Loucy (cell line): ENCODE measurements around the gene ARID3B.

Source experiments
- H2AFZ ChIP-seq: fragments of 200-600 bp; sonication (generic); 2 replicates; pipeline ENCODE4 v1.6.0; 2016; ENCODE audit warnings: antibody characterized with exemption, mild to moderate bottlenecking, low read length, moderate library complexity
- H3F3A ChIP-seq: fragments of 200-600 bp; 2 replicates; pipeline ENCODE4 v1.6.0; 2016; ENCODE audit warnings: antibody characterized with exemption, low read depth, mild to moderate bottlenecking
- H3K27me3 ChIP-seq: fragments of 200-600 bp; sonication (generic); 2 replicates; pipeline ENCODE4 v1.6.1; 2014; ENCODE audit warnings: low read length, mild to moderate bottlenecking; ENCODE audit not compliant: insufficient read depth, poor library complexity, severe bottlenecking
- H3K36me3 ChIP-seq: fragments of 200-600 bp; sonication (generic); 2 replicates; pipeline ENCODE4 v1.6.1; 2016; ENCODE audit warnings: low read length; ENCODE audit not compliant: insufficient read depth
- H3K4me1 ChIP-seq: fragments of 200-600 bp; sonication (generic); 2 replicates; pipeline ENCODE4 v1.5.1; 2014; ENCODE audit warnings: low read length, mild to moderate bottlenecking; ENCODE audit not compliant: insufficient read depth, poor library complexity, severe bottlenecking
- H3K4me2 ChIP-seq: fragments of 200-600 bp; sonication (generic); 2 replicates; pipeline ENCODE4 v1.6.0; 2014; ENCODE audit warnings: antibody characterized with exemption, low read length, low read depth, mild to moderate bottlenecking; ENCODE audit not compliant: poor library complexity, severe bottlenecking
- H3K4me3 ChIP-seq: fragments of 200-600 bp; sonication (generic); 2 replicates; pipeline ENCODE4 v1.5.1; 2014; ENCODE audit warnings: low read length, mild to moderate bottlenecking, mixed read lengths; ENCODE audit not compliant: poor library complexity, severe bottlenecking
- H3K79me2 ChIP-seq: fragments of 200-600 bp; sonication (generic); 2 replicates; pipeline ENCODE4 v1.6.1; 2014; ENCODE audit warnings: low read length; ENCODE audit not compliant: insufficient read depth
- H3K9ac ChIP-seq: fragments of 200-600 bp; sonication (generic); 2 replicates; pipeline ENCODE4 v1.6.0; 2014; ENCODE audit warnings: mild to moderate bottlenecking, low read depth, low read length, moderate library complexity; ENCODE audit not compliant: poor library complexity, severe bottlenecking
- H3K9me2 ChIP-seq: fragments of 200-600 bp; sonication (generic); replicated peaks from 2 replicates; pipeline ENCODE4 v1.6.1; 2016; ENCODE audit warnings: low read depth, low read length, mixed read lengths
- H3K9me3 ChIP-seq: fragments of 200-600 bp; sonication (generic); 2 replicates; pipeline ENCODE4 v1.6.1; 2014; ENCODE audit warnings: mild to moderate bottlenecking, antibody characterized with exemption, low read length, low read depth; ENCODE audit not compliant: insufficient read depth
- H4K20me1 ChIP-seq: fragments of 200-600 bp; sonication (generic); 2 replicates; pipeline ENCODE4 v1.6.0; 2014; ENCODE audit warnings: antibody characterized with exemption, low read length, mild to moderate bottlenecking; ENCODE audit not compliant: insufficient read depth, poor library complexity, severe bottlenecking
- EZH2phosphoT487 ChIP-seq: fragments of 200-600 bp; IDR thresholded peaks from 2 replicates; pipeline ENCODE4 v1.6.1; 2018; ENCODE audit warnings: antibody characterized with exemption, mild to moderate bottlenecking, moderate library complexity, borderline replicate concordance
- TF ChIP-seq, protein P1 (sequence below): fragments of 200-600 bp; sonication (generic); conservative IDR thresholded peaks from 2 replicates; pipeline ENCODE4 v1.5.1; 2014; ENCODE audit warnings: mild to moderate bottlenecking, antibody characterized with exemption, low read length

ARID3B gene

DNA sequence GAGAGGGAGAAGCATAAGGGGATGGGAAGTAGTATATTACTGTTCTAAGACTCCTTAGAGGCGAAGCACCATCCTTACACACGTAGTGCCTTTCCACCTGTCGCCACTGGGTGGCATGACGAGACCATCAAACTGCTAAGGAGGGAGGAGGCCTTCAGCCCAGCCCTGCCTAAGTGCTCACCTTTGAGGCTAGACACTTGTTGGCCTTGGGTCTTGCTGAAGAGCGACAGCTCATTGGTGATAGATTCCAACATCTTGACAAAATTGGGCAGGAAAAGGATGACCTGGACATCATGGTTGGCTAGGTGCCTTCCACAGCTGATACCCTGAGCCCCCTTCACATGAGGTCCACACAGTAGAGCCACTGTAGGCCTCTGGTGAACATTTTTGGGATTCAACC lies 94.2 kb downstream of the ARID3B start:
- H3F3A ChIP-seq, result no peaks in the 10 kb centered on the region
- H3K9me3 ChIP-seq, result no peaks in the 10 kb centered on the region
- no peaks in the 10 kb centered on the region for H3K4me1 ChIP-seq
- no peak overlapping the region for H2AFZ ChIP-seq
- H3K27me3 ChIP-seq, result no peaks in the 10 kb centered on the region
- no peak overlapping the region for H3K4me2 ChIP-seq
- H3K9me2 ChIP-seq, result no peaks in the 10 kb centered on the region
- TF ChIP-seq EZH2phosphoT487, result no peak
- TF ChIP-seq, protein P1, sequence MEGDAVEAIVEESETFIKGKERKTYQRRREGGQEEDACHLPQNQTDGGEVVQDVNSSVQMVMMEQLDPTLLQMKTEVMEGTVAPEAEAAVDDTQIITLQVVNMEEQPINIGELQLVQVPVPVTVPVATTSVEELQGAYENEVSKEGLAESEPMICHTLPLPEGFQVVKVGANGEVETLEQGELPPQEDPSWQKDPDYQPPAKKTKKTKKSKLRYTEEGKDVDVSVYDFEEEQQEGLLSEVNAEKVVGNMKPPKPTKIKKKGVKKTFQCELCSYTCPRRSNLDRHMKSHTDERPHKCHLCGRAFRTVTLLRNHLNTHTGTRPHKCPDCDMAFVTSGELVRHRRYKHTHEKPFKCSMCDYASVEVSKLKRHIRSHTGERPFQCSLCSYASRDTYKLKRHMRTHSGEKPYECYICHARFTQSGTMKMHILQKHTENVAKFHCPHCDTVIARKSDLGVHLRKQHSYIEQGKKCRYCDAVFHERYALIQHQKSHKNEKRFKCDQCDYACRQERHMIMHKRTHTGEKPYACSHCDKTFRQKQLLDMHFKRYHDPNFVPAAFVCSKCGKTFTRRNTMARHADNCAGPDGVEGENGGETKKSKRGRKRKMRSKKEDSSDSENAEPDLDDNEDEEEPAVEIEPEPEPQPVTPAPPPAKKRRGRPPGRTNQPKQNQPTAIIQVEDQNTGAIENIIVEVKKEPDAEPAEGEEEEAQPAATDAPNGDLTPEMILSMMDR, result peak; percentile 94
- H3K36me3 ChIP-seq, result peaks cover 93% of the 10 kb centered on the region; the same call in 1 of the 2 replicates
- H3K4me3 ChIP-seq, result no peak overlapping the region
- H3K9ac ChIP-seq, result no peak overlapping the region
- no peaks in the 10 kb centered on the region for H3K79me2 ChIP-seq
- no peaks in the 10 kb centered on the region for H4K20me1 ChIP-seq

DNA sequence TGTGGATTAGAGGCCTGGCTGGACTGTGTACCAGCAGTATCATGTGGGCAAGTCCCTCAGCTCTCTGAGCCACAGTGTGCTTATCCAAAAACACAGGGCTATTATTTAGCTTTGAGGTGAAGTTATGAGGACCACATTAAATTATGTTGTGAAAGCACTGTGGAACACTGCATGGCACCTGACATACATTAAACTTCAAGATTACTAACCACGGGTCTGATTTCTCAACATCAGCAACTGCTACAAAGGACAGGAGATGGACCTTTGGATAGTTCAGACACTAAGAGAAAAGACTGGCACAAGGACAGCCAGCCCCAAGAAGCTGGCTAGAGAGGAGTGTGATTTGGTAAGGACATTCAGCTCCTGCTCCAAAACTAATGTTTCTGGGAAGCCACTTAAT lies 96.0 kb downstream of the ARID3B start:
- Histone ChIP-seq H3K4me2 (no peak overlapping the region), H4K20me1 (no peaks in the 10 kb centered on the region), H3K4me3 (no peak overlapping the region), H3K9me2 (no peaks in the 10 kb centered on the region), H3F3A (no peaks in the 10 kb centered on the region), H3K9ac (no peak overlapping the region), H3K9me3 (no peaks in the 10 kb centered on the region), H3K79me2 (peaks cover 1% of the 10 kb centered on the region; the same call in 1 of the 2 replicates), H2AFZ (no peak overlapping the region), H3K4me1 (peaks cover 1% of the 10 kb centered on the region), H3K36me3 (peaks cover 94% of the 10 kb centered on the region; the same call in 1 of the 2 replicates), H3K27me3 (no peaks in the 10 kb centered on the region)
- TF ChIP-seq EZH2phosphoT487, result no peak
- TF ChIP-seq, protein P1, result no peak

DNA sequence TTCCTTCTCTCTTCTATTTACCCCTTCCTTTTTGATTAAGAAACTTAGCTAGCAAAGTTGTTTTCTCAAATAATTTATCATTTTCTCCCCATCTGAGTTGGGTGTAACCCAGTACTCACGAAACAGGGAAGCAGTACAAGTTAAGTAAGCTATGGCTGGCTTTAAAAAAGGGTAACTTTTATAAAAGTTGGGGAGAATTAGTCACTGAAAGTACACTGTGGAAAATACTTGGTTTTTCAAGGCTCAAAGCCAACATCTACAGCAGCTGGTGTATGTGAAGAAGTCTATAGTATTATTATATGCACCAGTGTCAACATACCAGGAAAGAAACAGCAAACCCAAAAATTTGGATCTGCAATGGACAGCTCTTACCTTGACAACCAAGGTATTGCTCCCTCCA lies 100.1 kb downstream of the ARID3B start:
- H3K36me3 ChIP-seq, result peaks cover 62% of the 10 kb centered on the region; the same call in 1 of the 2 replicates
- H3K79me2 ChIP-seq, result peaks cover 7% of the 10 kb centered on the region; the same call in 1 of the 2 replicates
- H3K4me1 ChIP-seq, result peaks cover 19% of the 10 kb centered on the region
- H3F3A ChIP-seq, result no peaks in the 10 kb centered on the region
- TF ChIP-seq, protein P1, result no peak
- TF ChIP-seq EZH2phosphoT487, result no peak
- no peaks in the 10 kb centered on the region for H3K9me2 ChIP-seq
- H3K4me2 ChIP-seq, result no peak overlapping the region
- H3K27me3 ChIP-seq, result no peaks in the 10 kb centered on the region
- no peak overlapping the region for H2AFZ ChIP-seq
- no peaks in the 10 kb centered on the region for H3K9me3 ChIP-seq
- no peaks in the 10 kb centered on the region for H4K20me1 ChIP-seq
- H3K4me3 ChIP-seq, result no peak overlapping the region
- no peak overlapping the region for H3K9ac ChIP-seq
